Vagina (tissue), 2 donors: ENCODE results near the gene ZMYM3.

ENCODE experiments used
- CTCF ChIP-seq, 3 experiments: fragments of 450-650 bp in 2 of 3; fragments of 200-600 bp in 1 of 3; sonication (generic) in 1 of 3; IDR thresholded peaks; one replicate each; pipeline ENCODE4 v1.5.1; 2017 to 2019; ENCODE audit warnings: antibody characterized with exemption in 3 of 3, mild to moderate bottlenecking in 2 of 3, moderate library complexity in 2 of 3
- POLR2A ChIP-seq, 2 donors: fragments of 450-650 bp; IDR thresholded peaks; one replicate each; pipeline ENCODE4 v1.6.1; 2017; ENCODE audit warnings: antibody characterized with exemption in 2 of 2, mild to moderate bottlenecking in 2 of 2, moderate library complexity in 2 of 2
- POLR2AphosphoS5 ChIP-seq, 2 donors: sonication (generic); formaldehyde crosslinking; IDR thresholded peaks; one replicate each; pipeline ENCODE4 v1.9.0; 2017; ENCODE audit warnings: antibody characterized with exemption in 2 of 2, mild to moderate bottlenecking in 2 of 2, low read depth in 1 of 2; ENCODE audit not compliant: insufficient read depth in 1 of 2

DNA sequence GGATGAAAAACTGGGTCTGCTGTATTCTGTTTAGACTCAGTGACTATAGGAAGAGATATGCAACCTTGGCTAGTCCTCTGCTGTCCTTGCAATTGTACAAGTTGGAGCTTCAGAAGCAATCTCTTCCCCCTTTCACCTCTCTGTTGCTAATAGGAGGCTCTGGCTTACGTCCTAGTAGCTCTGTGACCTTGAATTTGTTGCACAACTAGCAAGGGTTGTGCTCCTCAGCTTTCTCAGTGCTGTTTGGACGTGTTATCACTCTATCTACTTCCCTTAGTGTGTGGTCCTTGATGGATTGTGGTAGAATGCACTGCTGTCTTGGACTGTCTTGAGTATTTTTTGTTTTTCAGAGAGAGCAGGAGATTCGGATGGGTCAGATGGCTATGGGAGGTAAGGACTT lies 44.2 kb upstream of the ZMYM3 start:
- TF ChIP-seq POLR2A (IDR thresholded peaks at IDR 0.05) (no peak), POLR2AphosphoS5 (IDR thresholded peaks at IDR 0.05; ENCODE audit: insufficient read depth in 1 of 2, low read depth in 1 of 2) (no peak), CTCF (IDR thresholded peaks at IDR 0.05) (no peak)
